K562 (cell line): ENCODE data around the gene AP1M2. TPM values are rescaled to one million over a fixed set of nuclear protein-coding genes. Genes with fewer than 3 reads are reported as not detected.

Source experiments
- ARID2 ChIP-seq: fragments of 450-650 bp; IDR thresholded peaks from 2 replicates; pipeline ENCODE4 v1.6.1; 2017; ENCODE audit warnings: antibody characterized with exemption, mild to moderate bottlenecking
- BRD9 ChIP-seq: fragments of 450-650 bp; IDR thresholded peaks from 2 replicates; pipeline ENCODE4 v1.6.1; 2018; ENCODE audit warnings: low read depth; ENCODE audit not compliant: partially characterized antibody
- CBX5 ChIP-seq: IDR thresholded peaks from 2 replicates; pipeline ENCODE4 v1.6.1; 2014; ENCODE audit warnings: low read depth, borderline replicate concordance
- CC2D1A ChIP-seq: fragments of 450-650 bp; IDR thresholded peaks from 2 replicates; pipeline ENCODE4 v1.6.1; 2017; ENCODE audit warnings: mild to moderate bottlenecking
- CHD4 ChIP-seq: fragments of 200-600 bp; sonication (generic); IDR thresholded peaks from 3 replicates; pipeline ENCODE4 v1.6.1; 2012; ENCODE audit warnings: low read depth, mild to moderate bottlenecking, mixed read lengths, low read length, inconsistent platforms; ENCODE audit not compliant: insufficient read depth, insufficient replicate concordance, poor library complexity, severe bottlenecking
- DEAF1 ChIP-seq: fragments of 450-650 bp; formaldehyde crosslinking; IDR thresholded peaks from 2 replicates; pipeline ENCODE4 v1.4.0; 2020; ENCODE audit warnings: mild to moderate bottlenecking, moderate library complexity
- ELK3 ChIP-seq: fragments of 450-650 bp; formaldehyde crosslinking; IDR thresholded peaks from 2 replicates; pipeline ENCODE4 v1.4.0; 2020; ENCODE audit warnings: mild to moderate bottlenecking
- ETV6 ChIP-seq, 3 experiments: fragments of 150-350 bp in 1 of 3; sonication (generic) in 1 of 3; formaldehyde crosslinking in 1 of 3; IDR thresholded peaks; 2 replicates each; pipeline versions ENCODE4 v1.6.1 to v1.8.0; 2014 to 2022; ENCODE audit warnings: borderline replicate concordance in 2 of 3, low read depth in 2 of 3, antibody characterized with exemption in 1 of 3, low read length in 1 of 3, mild to moderate bottlenecking in 1 of 3, missing genetic modification reagents in 1 of 3
- HDGF ChIP-seq: fragments of 450-650 bp; IDR thresholded peaks from 2 replicates; pipeline ENCODE4 v1.6.1; 2016
- HOMEZ ChIP-seq: fragments of 250-450 bp; sonication (Bioruptor Pico); IDR thresholded peaks from 2 replicates; pipeline ENCODE4 v1.4.0; 2020; ENCODE audit warnings: mild to moderate bottlenecking, moderate library complexity
- ID3 ChIP-seq, 2 experiments: fragments of 250-450 bp in 1 of 2; fragments of 450-650 bp in 1 of 2; sonication (Bioruptor Pico) in 1 of 2; IDR thresholded peaks; 2 replicates each; pipeline versions ENCODE4 v1.6.1 to v1.8.0; 2016 to 2021; ENCODE audit warnings: mild to moderate bottlenecking in 2 of 2, moderate library complexity in 2 of 2, missing compliant biosample characterization in 1 of 2, missing genetic modification characterization in 1 of 2
- POLR2A ChIP-seq: fragments of 450-650 bp; conservative IDR thresholded peaks from 2 replicates; pipeline ENCODE4 v1.6.1; 2016
- RFX7 ChIP-seq: fragments of 250-450 bp; sonication (Bioruptor Pico); IDR thresholded peaks from 2 replicates; pipeline ENCODE4 v1.5.1; 2021; ENCODE audit warnings: mild to moderate bottlenecking
- SP2 ChIP-seq: IDR thresholded peaks from 2 replicates; pipeline ENCODE4 v1.6.1; 2011; ENCODE audit warnings: mild to moderate bottlenecking, low read depth, low read length, moderate library complexity; ENCODE audit not compliant: poor library complexity, severe bottlenecking; ENCODE audit errors: extremely low read depth
- U2AF1 ChIP-seq: fragments of 200-400 bp; formaldehyde crosslinking; optimal IDR thresholded peaks from 2 replicates; pipeline ENCODE3; 2017; ENCODE audit warnings: mild to moderate bottlenecking, low read depth, low read length, moderate library complexity
- ZEB2 ChIP-seq: fragments of 450-650 bp; IDR thresholded peaks from 2 replicates; pipeline ENCODE4 v1.6.1; 2016
- ZNF511 ChIP-seq: sonication (generic); formaldehyde crosslinking; IDR thresholded peaks from 2 replicates; pipeline ENCODE4 v1.8.0; 2022; ENCODE audit warnings: mild to moderate bottlenecking, missing genetic modification reagents
- ZNF695 ChIP-seq: fragments of 450-650 bp; formaldehyde crosslinking; IDR thresholded peaks from 2 replicates; pipeline ENCODE4 v1.4.0; 2020; ENCODE audit warnings: mild to moderate bottlenecking, moderate library complexity
- ZNF780A ChIP-seq: fragments of 250-450 bp; sonication (Bioruptor Pico); IDR thresholded peaks from 2 replicates; pipeline ENCODE4 v1.5.0; 2021; ENCODE audit warnings: mild to moderate bottlenecking
- polyA plus RNA-seq, 8 experiments: library from polyadenylated mRNA; depleted of rRNA in 4 of 8; stranded (reverse) in 5 of 8; unstranded in 3 of 8; fragments of >200 nt; fragmentation: Nextera tagmentation in 2 of 8; fragmentation: Illumina TruSeq in 1 of 8; extraction: Ambion mirVana in 2 of 8; extraction: Trizol in 1 of 8; gene quantifications; 2 replicates each; pipeline versions ENCODE4 v1.2.1 to v1.2.3, GENCODE V29; 2011 to 2014; ENCODE audit warnings: inconsistent platforms in 1 of 8, missing spikeins in 1 of 8
- total RNA-seq, 7 experiments: library from RNA; depleted of rRNA in 6 of 7; stranded (reverse); fragments of >200 nt in 6 of 7; fragmentation: Illumina TruSeq in 2 of 7; extraction: Trizol in 2 of 7; gene quantifications; 2 replicates each; pipeline versions ENCODE4 v1.2.1 to v1.2.3, GENCODE V29; 2011 to 2021; ENCODE audit warnings: low replicate concordance in 1 of 7

Gene AP1M2
- total and polyA plus RNA-seq, 9 of the 15 experiments (the other 6 are each of a cell fraction or from before 2014, with no cell fraction given), result 0.33 to 1.4 (median 0.89) TPM; not detected in 1

GRCh38 chr19:10580979-10581631, 6.0 kb downstream of the AP1M2 start (continued):
- no peak for TF ChIP-seq ZNF511 (CRISPR knock-in tag)
- TF ChIP-seq HDGF, result no peak
- TF ChIP-seq POLR2A, result no peak
- no peak for TF ChIP-seq SP2
- no peak for TF ChIP-seq ETV6 (IDR thresholded peaks at IDR 0.05; ENCODE audit: borderline replicate concordance in 1 of 2, low read depth in 2 of 2, low read length in 1 of 2)
- no peak for TF ChIP-seq ETV6 (CRISPR knock-in tag; IDR thresholded peaks at IDR 0.05; ENCODE audit: borderline replicate concordance)
- no peak for TF ChIP-seq RFX7 (CRISPR knock-in tag)
- TF ChIP-seq HOMEZ (CRISPR knock-in tag), result no peak
- no peak for TF ChIP-seq CHD4
- TF ChIP-seq DEAF1 (CRISPR knock-in tag), result peak; percentile 97
- TF ChIP-seq U2AF1, result no peak
- peak; percentile 97 for TF ChIP-seq ARID2
- TF ChIP-seq ZNF695, result no peak
- TF ChIP-seq CBX5, result no peak
- TF ChIP-seq ID3 (CRISPR knock-in tag; IDR thresholded peaks at IDR 0.05), result no peak
- no peak for TF ChIP-seq ID3 (tag; IDR thresholded peaks at IDR 0.05)
- TF ChIP-seq ZNF780A, result no peak
- TF ChIP-seq ZEB2, result no peak
- TF ChIP-seq BRD9, result no peak
- TF ChIP-seq ELK3 (CRISPR knock-in tag), result no peak
- peak; percentile 88 for TF ChIP-seq CC2D1A
